ENCODE data around the gene NNT.
"Not testable (repeated sequence)": the region's sequence is repeated elsewhere in the genome, so short reads cannot be mapped to it uniquely, and the experiment has no call there.

NNT gene

GRCh38 chr5:43649256-43649655 is 46.3 kb downstream of the NNT start:
- no peak overlapping the region for H3K9ac ChIP-seq (ENCODE audit: low read depth, low read length)
- no peaks in the 10 kb centered on the region for H3K4me1 ChIP-seq (ENCODE audit: insufficient read depth, low read length)
- H3K9me3 ChIP-seq (ENCODE audit: control insufficient read depth, insufficient read depth, low read length): no peaks in the 10 kb centered on the region
- no peaks in the 10 kb centered on the region for H3K36me3 ChIP-seq (ENCODE audit: insufficient read depth, low read length)

DNA sequence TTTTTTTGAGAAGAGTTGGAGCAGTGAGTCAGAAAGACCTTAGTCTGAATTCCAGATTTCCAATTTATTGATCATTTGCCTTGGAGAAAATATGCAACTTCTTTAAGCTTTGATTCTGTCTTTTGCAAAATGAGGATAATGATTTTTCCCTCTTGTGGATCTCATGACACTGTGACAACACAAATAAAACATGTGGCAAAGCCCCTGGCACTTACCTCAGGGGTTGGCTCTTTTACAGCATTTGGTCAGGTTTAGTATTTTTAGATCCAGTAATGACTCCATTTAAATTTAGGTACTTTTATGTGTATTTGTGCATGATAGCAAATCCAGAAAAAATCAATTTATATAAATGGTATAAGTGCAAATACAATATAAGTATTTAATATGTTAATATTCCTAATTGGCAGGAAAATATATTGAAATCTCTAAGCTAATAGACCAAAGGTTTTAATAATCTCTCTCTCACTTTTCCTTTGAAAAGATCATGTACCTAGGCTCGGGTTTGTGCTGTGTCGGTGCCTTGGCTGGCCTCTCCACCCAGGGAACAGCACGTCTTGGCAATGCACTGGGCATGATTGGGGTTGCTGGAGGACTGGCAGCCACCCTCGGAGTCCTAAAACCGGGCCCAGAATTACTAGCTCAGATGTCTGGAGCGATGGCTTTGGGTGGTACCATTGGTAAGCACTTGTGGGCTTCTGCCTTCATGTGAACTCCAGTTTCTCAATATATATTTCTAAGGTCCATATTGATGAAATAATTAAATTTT is 49.7 kb downstream of the NNT start:
- H3K36me3 ChIP-seq (ENCODE audit: insufficient read depth, low read length): no peaks in the 10 kb centered on the region
- H3K9me3 ChIP-seq (ENCODE audit: control insufficient read depth, insufficient read depth, low read length): no peaks in the 10 kb centered on the region
- no peaks in the 10 kb centered on the region for H3K4me1 ChIP-seq (ENCODE audit: insufficient read depth, low read length)
- H3K9ac ChIP-seq (ENCODE audit: low read depth, low read length): no peak overlapping the region

- H3K36me3 ChIP-seq (ENCODE audit: insufficient read depth, low read length): no peaks in the 10 kb centered on the region
These were observed 55.5 kb downstream of the NNT start for GRCh38 chr5:43658509-43658908.

GRCh38 chr5:43659075-43659474 is 56.1 kb downstream of the NNT start:
- Histone ChIP-seq H3K4me1 (ENCODE audit: insufficient read depth, low read length) (no peaks in the 10 kb centered on the region), H3K9ac (ENCODE audit: low read depth, low read length) (no peak overlapping the region), H3K36me3 (ENCODE audit: insufficient read depth, low read length) (no peaks in the 10 kb centered on the region), H3K9me3 (ENCODE audit: control insufficient read depth, insufficient read depth, low read length) (peaks cover 3% of the 10 kb centered on the region; the same call in 1 of the 2 replicates)

More at GRCh38 chr5:43658509-43658908, 55.5 kb downstream of the NNT start:
- Histone ChIP-seq H3K9ac (ENCODE audit: low read depth, low read length) (no peak overlapping the region), H3K4me1 (ENCODE audit: insufficient read depth, low read length) (no peaks in the 10 kb centered on the region), H3K9me3 (ENCODE audit: control insufficient read depth, insufficient read depth, low read length) (peaks cover 3% of the 10 kb centered on the region; the same call in 1 of the 2 replicates)

GRCh38 chr5:43661102-43661501 is 58.1 kb downstream of the NNT start:
- Histone ChIP-seq H3K36me3 (ENCODE audit: insufficient read depth, low read length) (no peaks in the 10 kb centered on the region), H3K9ac (ENCODE audit: low read depth, low read length) (no peak overlapping the region), H3K4me1 (ENCODE audit: insufficient read depth, low read length) (no peaks in the 10 kb centered on the region), H3K9me3 (ENCODE audit: control insufficient read depth, insufficient read depth, low read length) (peaks cover 3% of the 10 kb centered on the region; the same call in 1 of the 2 replicates)

GRCh38 chr5:43663916-43664315 is 60.9 kb downstream of the NNT start:
- peaks cover 3% of the 10 kb centered on the region; the same call in 1 of the 2 replicates for H3K9me3 ChIP-seq (ENCODE audit: control insufficient read depth, insufficient read depth, low read length)
- no peaks in the 10 kb centered on the region for H3K4me1 ChIP-seq (ENCODE audit: insufficient read depth, low read length)
- no peaks in the 10 kb centered on the region for H3K36me3 ChIP-seq (ENCODE audit: insufficient read depth, low read length)

DNA sequence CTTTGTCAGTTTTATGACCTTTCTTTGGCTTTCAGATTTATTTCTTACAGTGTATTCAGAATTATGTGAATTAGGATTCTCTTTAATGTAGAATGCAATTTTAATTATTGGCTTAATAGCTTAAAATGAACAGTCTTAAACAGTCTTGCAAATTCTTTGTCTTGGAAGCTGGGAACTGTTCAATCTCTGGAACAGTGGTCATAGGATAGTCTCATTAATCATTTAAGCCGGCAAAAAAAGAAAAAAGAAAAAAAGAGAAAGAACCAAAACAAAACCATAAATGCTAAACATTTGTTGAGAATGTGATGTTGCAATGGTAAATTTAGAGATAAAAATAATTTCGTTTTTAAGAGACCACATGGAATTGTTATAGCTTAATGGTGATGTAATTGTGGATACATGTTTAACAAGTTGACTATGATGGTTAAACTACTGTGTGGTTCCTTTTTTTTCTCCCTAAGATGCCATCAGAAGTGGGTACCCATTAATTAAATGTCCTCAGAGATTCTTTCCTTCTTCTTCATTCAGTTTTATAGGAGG is 61.6 kb downstream of the NNT start:
- peaks cover 3% of the 10 kb centered on the region; the same call in 1 of the 2 replicates for H3K9me3 ChIP-seq (ENCODE audit: control insufficient read depth, insufficient read depth, low read length)
- H3K9ac ChIP-seq (ENCODE audit: low read depth, low read length): no peak overlapping the region
- no peaks in the 10 kb centered on the region for H3K36me3 ChIP-seq (ENCODE audit: insufficient read depth, low read length)

More at GRCh38 chr5:43663916-43664315, 60.9 kb downstream of the NNT start:
- H3K9ac ChIP-seq (ENCODE audit: low read depth, low read length): no peak overlapping the region

GRCh38 chr5:43665749-43666148 is 62.8 kb downstream of the NNT start:
- H3K9me3 ChIP-seq (ENCODE audit: control insufficient read depth, insufficient read depth, low read length); H3K4me1 ChIP-seq (ENCODE audit: insufficient read depth, low read length); H3K36me3 ChIP-seq (ENCODE audit: insufficient read depth, low read length); H3K9ac ChIP-seq (ENCODE audit: low read depth, low read length): not testable (repeated sequence)

More for the DNA sequence above, 61.6 kb downstream of the NNT start:
- H3K4me1 ChIP-seq (ENCODE audit: insufficient read depth, low read length): no peaks in the 10 kb centered on the region

- H3K9ac ChIP-seq (ENCODE audit: low read depth, low read length); H3K9me3 ChIP-seq (ENCODE audit: control insufficient read depth, insufficient read depth, low read length); H3K4me1 ChIP-seq (ENCODE audit: insufficient read depth, low read length); H3K36me3 ChIP-seq (ENCODE audit: insufficient read depth, low read length): not testable (repeated sequence)
These were observed 63.7 kb downstream of the NNT start for GRCh38 chr5:43666728-43667127.

DNA sequence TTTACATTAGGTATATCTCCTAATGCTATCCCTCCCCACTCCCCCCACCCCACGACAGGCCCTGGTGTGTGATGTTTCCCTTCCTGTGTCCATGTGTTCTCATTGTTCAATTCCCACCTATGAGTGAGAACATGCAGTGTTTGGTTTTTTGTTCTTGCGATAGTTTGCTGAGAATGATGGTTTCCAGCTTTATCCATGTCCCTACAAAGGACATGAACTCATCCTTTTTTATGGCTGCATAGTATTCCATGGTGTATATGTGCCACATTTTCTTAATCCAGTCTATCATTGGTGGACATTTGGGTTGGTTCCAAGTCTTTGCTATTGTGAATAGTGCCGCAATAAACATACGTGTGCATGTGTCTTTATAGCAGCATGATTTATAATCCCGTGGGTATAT is 64.4 kb downstream of the NNT start:
- not testable (repeated sequence) for H3K9me3 ChIP-seq (ENCODE audit: control insufficient read depth, insufficient read depth, low read length); H3K4me1 ChIP-seq (ENCODE audit: insufficient read depth, low read length); H3K9ac ChIP-seq (ENCODE audit: low read depth, low read length); H3K36me3 ChIP-seq (ENCODE audit: insufficient read depth, low read length)

DNA sequence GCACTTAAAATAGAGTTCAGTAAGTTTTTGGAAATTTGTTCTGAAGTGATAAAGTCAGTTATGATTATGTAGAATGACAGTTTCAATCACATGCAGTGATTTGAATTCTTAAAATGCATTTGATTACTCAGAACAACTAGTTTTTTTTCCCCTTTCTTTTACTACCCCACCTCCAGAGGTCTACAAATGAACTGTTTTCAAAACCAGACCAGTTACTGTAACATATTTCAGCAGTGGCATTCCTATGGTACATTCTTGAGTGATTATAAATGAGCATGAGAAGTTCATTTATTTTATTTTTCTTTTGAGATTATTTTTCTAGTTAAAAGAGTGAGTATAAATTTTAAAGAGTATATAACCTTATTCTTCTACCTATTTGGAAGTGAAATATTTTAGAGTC is 71.6 kb downstream of the NNT start:
- H3K4me1 ChIP-seq (ENCODE audit: insufficient read depth, low read length): no peaks in the 10 kb centered on the region
- no peaks in the 10 kb centered on the region for H3K9me3 ChIP-seq (ENCODE audit: control insufficient read depth, insufficient read depth, low read length)
- no peaks in the 10 kb centered on the region for H3K36me3 ChIP-seq (ENCODE audit: insufficient read depth, low read length)
- H3K9ac ChIP-seq (ENCODE audit: low read depth, low read length): no peak overlapping the region

DNA sequence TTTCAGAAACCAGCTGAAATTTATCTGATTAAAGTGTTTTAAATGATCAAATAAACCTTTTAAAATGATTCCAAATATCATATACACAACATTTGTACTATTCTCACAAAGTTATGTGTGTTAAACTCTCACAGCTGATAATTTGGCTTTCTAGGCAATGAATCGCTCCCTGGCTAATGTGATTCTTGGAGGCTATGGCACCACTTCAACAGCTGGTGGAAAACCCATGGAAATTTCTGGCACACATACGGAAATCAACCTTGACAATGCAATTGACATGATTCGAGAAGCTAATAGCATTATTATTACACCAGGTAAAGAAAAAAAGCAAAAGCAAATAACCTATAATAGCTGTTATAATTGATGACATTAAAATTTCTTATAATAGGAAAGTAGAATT is 72.4 kb downstream of the NNT start:
- Histone ChIP-seq H3K9me3 (ENCODE audit: control insufficient read depth, insufficient read depth, low read length) (no peaks in the 10 kb centered on the region), H3K9ac (ENCODE audit: low read depth, low read length) (no peak overlapping the region), H3K4me1 (ENCODE audit: insufficient read depth, low read length) (no peaks in the 10 kb centered on the region), H3K36me3 (ENCODE audit: insufficient read depth, low read length) (no peaks in the 10 kb centered on the region)

GRCh38 chr5:43676083-43676840 is 73.3 kb downstream of the NNT start:
- Histone ChIP-seq H3K36me3 (ENCODE audit: insufficient read depth, low read length) (no peaks in the 10 kb centered on the region), H3K9ac (ENCODE audit: low read depth, low read length) (no peak overlapping the region), H3K4me1 (ENCODE audit: insufficient read depth, low read length) (no peaks in the 10 kb centered on the region), H3K9me3 (ENCODE audit: control insufficient read depth, insufficient read depth, low read length) (no peaks in the 10 kb centered on the region)

- H3K9ac ChIP-seq (ENCODE audit: low read depth, low read length): no peak overlapping the region
- no peaks in the 10 kb centered on the region for H3K4me1 ChIP-seq (ENCODE audit: insufficient read depth, low read length)
- H3K9me3 ChIP-seq (ENCODE audit: control insufficient read depth, insufficient read depth, low read length): no peaks in the 10 kb centered on the region
- no peaks in the 10 kb centered on the region for H3K36me3 ChIP-seq (ENCODE audit: insufficient read depth, low read length)
These were observed 74.3 kb downstream of the NNT start for GRCh38 chr5:43677253-43677652.

GRCh38 chr5:43679214-43679613 is 76.2 kb downstream of the NNT start:
- Histone ChIP-seq H3K4me1 (ENCODE audit: insufficient read depth, low read length) (no peaks in the 10 kb centered on the region), H3K9me3 (ENCODE audit: control insufficient read depth, insufficient read depth, low read length) (no peaks in the 10 kb centered on the region), H3K9ac (ENCODE audit: low read depth, low read length) (no peak overlapping the region), H3K36me3 (ENCODE audit: insufficient read depth, low read length) (no peaks in the 10 kb centered on the region)
